ENCODE data around the gene ZNF595. TPM values are rescaled to one million over a fixed set of nuclear protein-coding genes. Genes with fewer than 3 reads are reported as not detected.

Gene ZNF595
- total RNA-seq, 1 experiment from 2014 or later, result 36.7 TPM

DNA sequence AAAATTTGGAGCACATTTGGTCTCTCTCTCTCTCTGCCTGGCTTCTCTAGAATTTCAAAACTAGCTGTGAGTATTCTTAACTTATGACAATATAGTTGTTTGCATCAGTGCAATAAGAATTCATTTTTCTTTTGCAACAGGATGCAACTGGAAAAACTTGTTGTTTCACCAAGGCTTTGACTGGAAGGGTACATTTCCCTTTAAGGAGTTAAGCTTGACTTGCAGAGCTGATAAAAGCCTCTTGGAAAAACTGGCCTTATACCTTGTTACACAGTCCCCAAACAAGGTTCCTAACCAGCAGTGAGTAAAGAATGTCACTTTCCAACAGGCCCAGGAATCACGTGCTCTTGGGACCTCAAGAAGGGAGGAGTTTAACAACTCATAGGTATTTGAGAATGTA lies 45.3 kb downstream of the ZNF595 start:
- DNase-seq (ENCODE audit: low read depth, low spot score), result no peak
- ATAC-seq, result no peak
- Histone ChIP-seq H3K27me3 (ENCODE audit: control insufficient read depth, insufficient read depth, low read length) (no peaks in the 10 kb centered on the region), H3K9me3 (ENCODE audit: control insufficient read depth, insufficient read depth, low read depth, low read length) (peaks cover 19% of the 10 kb centered on the region; the same call in 1 of the 2 replicates), H3K27ac (ENCODE audit: low read length) (no peak overlapping the region), H3K36me3 (ENCODE audit: control insufficient read depth, insufficient read depth, low read length) (no peaks in the 10 kb centered on the region), H3K4me3 (ENCODE audit: low read depth in 2 of 2, low read length in 2 of 2) (no peak overlapping the region), H3K4me1 (ENCODE audit: control insufficient read depth, insufficient read depth, low read length) (no peaks in the 10 kb centered on the region)
- BruUV-seq (replicated peaks), result no TSS peak
- in situ Hi-C loops (cut with HindIII; ENCODE audit: low pct_unique_long_range_greater_than_20kb, low sequenced_read_pairs) (no loop called here), intact Hi-C loops (cut with micrococcal nuclease; ENCODE audit: unreplicated experiment) (no loop called here)
- CTCF ChIA-PET, result no interaction called here
- POLR2A ChIA-PET, result no interaction called here
- no peak for TF ChIP-seq SIN3A (IDR thresholded peaks at IDR 0.05; ENCODE audit: borderline replicate concordance, insufficient read depth, low read depth, low read length)
- no peak for TF ChIP-seq POLR2AphosphoS5 (IDR thresholded peaks at IDR 0.05; ENCODE audit: low read depth, low read length)
- TF ChIP-seq, protein P1, sequence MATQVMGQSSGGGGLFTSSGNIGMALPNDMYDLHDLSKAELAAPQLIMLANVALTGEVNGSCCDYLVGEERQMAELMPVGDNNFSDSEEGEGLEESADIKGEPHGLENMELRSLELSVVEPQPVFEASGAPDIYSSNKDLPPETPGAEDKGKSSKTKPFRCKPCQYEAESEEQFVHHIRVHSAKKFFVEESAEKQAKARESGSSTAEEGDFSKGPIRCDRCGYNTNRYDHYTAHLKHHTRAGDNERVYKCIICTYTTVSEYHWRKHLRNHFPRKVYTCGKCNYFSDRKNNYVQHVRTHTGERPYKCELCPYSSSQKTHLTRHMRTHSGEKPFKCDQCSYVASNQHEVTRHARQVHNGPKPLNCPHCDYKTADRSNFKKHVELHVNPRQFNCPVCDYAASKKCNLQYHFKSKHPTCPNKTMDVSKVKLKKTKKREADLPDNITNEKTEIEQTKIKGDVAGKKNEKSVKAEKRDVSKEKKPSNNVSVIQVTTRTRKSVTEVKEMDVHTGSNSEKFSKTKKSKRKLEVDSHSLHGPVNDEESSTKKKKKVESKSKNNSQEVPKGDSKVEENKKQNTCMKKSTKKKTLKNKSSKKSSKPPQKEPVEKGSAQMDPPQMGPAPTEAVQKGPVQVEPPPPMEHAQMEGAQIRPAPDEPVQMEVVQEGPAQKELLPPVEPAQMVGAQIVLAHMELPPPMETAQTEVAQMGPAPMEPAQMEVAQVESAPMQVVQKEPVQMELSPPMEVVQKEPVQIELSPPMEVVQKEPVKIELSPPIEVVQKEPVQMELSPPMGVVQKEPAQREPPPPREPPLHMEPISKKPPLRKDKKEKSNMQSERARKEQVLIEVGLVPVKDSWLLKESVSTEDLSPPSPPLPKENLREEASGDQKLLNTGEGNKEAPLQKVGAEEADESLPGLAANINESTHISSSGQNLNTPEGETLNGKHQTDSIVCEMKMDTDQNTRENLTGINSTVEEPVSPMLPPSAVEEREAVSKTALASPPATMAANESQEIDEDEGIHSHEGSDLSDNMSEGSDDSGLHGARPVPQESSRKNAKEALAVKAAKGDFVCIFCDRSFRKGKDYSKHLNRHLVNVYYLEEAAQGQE (IDR thresholded peaks at IDR 0.05; ENCODE audit: insufficient read depth in 1 of 2, low read depth in 2 of 2, low read length in 1 of 2), result no peak
- TF ChIP-seq, protein P2, sequence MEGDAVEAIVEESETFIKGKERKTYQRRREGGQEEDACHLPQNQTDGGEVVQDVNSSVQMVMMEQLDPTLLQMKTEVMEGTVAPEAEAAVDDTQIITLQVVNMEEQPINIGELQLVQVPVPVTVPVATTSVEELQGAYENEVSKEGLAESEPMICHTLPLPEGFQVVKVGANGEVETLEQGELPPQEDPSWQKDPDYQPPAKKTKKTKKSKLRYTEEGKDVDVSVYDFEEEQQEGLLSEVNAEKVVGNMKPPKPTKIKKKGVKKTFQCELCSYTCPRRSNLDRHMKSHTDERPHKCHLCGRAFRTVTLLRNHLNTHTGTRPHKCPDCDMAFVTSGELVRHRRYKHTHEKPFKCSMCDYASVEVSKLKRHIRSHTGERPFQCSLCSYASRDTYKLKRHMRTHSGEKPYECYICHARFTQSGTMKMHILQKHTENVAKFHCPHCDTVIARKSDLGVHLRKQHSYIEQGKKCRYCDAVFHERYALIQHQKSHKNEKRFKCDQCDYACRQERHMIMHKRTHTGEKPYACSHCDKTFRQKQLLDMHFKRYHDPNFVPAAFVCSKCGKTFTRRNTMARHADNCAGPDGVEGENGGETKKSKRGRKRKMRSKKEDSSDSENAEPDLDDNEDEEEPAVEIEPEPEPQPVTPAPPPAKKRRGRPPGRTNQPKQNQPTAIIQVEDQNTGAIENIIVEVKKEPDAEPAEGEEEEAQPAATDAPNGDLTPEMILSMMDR (IDR thresholded peaks at IDR 0.05), result no peak
- TF ChIP-seq TCF7L2 (IDR thresholded peaks at IDR 0.05; ENCODE audit: low read depth, low read length), result no peak

DNA sequence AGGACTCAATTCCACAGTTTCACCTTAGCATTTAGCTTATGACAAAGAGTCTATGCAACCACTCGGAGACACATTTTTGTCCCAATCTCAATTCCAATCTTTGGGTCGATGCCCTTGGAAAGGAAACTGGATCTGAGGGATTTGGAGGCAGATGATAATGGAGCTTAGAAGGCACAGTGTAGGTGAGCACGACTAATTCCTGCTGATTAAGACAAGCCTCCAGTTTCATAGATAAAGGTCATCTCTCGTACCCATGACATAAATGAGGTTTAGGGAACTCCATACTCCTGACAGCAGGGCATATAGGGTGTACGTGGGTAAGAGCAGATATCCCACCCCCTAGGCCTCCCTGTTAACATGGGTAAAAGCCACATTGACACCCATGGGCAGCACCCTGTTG lies 46.7 kb downstream of the ZNF595 start:
- in situ Hi-C loops (cut with HindIII; ENCODE audit: low pct_unique_long_range_greater_than_20kb, low sequenced_read_pairs), result no loop called here
- ATAC-seq, result no peak

More for the DNA sequence above, 46.7 kb downstream of the ZNF595 start:
- H3K27me3 ChIP-seq (ENCODE audit: control insufficient read depth, insufficient read depth, low read length), result no peaks in the 10 kb centered on the region
- ChIA-PET CTCF (no interaction called here), POLR2A (no interaction called here)
- BruUV-seq (replicated peaks), result no TSS peak
- H3K4me3 ChIP-seq (ENCODE audit: low read depth in 2 of 2, low read length in 2 of 2), result no peak overlapping the region
- peaks cover 15% of the 10 kb centered on the region; the same call in 1 of the 2 replicates for H3K9me3 ChIP-seq (ENCODE audit: control insufficient read depth, insufficient read depth, low read depth, low read length)
- H3K27ac ChIP-seq (ENCODE audit: low read length), result no peak overlapping the region
- TF ChIP-seq, protein P1 (IDR thresholded peaks at IDR 0.05; ENCODE audit: insufficient read depth in 1 of 2, low read depth in 2 of 2, low read length in 1 of 2), result no peak
- TF ChIP-seq TCF7L2 (IDR thresholded peaks at IDR 0.05; ENCODE audit: low read depth, low read length), result no peak
- no peak for TF ChIP-seq SIN3A (IDR thresholded peaks at IDR 0.05; ENCODE audit: borderline replicate concordance, insufficient read depth, low read depth, low read length)
- TF ChIP-seq, protein P2 (IDR thresholded peaks at IDR 0.05), result no peak
- no peak for TF ChIP-seq POLR2AphosphoS5 (IDR thresholded peaks at IDR 0.05; ENCODE audit: low read depth, low read length)
- no peaks in the 10 kb centered on the region for H3K4me1 ChIP-seq (ENCODE audit: control insufficient read depth, insufficient read depth, low read length)
- H3K36me3 ChIP-seq (ENCODE audit: control insufficient read depth, insufficient read depth, low read length), result no peaks in the 10 kb centered on the region
- intact Hi-C loops (cut with micrococcal nuclease; ENCODE audit: unreplicated experiment), result no loop called here
- no peak for DNase-seq (ENCODE audit: low read depth, low spot score)
